ENCODE measurements around the gene ARID4B.
"Not testable (repeated sequence)": the region's sequence is repeated elsewhere in the genome, so short reads cannot be mapped to it uniquely, and the experiment has no call there.

Gene ARID4B

DNA sequence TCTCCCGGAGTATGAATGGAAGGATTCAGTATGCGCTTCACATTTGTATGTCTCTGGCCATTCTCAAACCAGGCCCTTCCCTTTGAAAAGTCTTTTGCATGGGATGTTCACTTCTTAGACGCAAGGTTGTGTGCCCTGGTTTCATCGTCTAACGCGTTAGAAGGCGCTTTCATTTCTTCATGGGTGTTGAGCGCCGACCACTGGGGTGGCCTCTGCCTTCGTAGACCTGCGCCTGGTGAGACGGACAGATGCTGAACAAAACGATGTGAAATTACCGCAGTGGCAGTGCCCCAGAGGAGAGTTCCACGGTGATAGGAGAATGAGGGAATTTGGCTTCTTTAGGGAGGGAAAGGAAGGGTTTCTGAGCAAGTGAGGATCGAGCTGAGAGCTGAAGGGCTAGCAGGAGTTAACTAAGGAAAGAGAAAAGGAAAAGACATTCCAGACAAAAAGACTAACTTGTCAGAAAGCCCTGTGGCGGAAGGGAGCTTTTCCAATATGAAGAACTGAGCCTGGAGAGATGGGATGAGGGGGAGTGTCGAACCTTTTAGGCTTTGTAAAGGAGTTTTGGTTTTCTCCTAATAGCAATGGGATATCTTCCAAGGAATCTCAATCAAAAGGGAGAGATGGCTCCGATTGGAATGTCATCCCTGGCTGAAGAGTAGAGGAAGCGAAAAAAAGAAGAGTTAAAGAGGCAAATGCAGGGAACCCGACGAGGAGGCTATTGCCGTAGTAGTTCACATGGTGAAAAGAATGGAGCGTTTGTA, 1.3 kb upstream of the ARID4B start:
- DNase-seq = peak in 1 of 2 donors; percentile 69

DNA sequence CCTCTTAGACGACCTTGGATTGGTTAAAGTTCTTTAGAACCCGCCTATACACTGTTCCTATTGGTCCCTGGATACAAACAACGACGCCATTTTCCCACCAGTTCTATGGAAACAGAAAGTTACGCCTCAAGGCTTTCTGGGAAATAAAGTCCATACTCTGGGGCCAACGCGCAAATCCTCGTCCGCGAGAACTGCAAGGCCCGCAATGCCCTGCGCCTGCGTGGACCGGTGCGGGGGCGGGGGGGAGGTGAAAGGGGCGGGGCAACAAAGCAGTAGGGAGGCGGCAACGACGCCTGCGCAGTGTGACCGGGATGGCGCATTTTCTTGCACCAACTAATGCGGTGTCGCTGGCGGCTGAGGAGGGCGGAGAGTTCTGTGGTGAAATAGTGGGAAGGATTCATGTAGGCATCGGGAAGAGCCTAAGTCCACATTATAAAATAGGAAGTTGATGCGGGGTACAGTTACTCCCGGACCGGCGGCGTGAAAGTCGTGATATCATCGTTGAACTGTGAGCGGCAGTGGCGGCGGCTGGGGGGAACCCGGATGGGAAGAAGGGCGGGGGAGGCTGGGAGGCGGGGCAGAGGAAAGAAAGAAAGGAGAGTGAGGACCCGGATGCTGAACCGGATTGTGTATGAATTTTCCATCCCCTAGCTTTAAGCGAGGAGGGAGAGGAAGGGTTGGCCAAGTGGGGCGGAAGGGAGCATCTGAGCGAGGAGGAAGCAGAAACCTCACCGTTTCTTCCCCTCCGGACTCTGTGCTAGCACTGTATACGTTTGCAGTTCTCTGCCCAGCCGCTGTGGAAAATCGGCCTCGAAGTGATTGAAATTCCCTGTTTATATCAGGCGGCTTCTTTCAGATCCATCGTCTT, 526 bp upstream of the ARID4B start, which contains the start of gene GGPS1:
GGPS1 (plus strand) TSS at position 300 of the 868 bp plus-strand sequence. CDS start 6,695 bp downstream, outside the sequence.
- DNase-seq = peak; percentile 97 to 99

DNA sequence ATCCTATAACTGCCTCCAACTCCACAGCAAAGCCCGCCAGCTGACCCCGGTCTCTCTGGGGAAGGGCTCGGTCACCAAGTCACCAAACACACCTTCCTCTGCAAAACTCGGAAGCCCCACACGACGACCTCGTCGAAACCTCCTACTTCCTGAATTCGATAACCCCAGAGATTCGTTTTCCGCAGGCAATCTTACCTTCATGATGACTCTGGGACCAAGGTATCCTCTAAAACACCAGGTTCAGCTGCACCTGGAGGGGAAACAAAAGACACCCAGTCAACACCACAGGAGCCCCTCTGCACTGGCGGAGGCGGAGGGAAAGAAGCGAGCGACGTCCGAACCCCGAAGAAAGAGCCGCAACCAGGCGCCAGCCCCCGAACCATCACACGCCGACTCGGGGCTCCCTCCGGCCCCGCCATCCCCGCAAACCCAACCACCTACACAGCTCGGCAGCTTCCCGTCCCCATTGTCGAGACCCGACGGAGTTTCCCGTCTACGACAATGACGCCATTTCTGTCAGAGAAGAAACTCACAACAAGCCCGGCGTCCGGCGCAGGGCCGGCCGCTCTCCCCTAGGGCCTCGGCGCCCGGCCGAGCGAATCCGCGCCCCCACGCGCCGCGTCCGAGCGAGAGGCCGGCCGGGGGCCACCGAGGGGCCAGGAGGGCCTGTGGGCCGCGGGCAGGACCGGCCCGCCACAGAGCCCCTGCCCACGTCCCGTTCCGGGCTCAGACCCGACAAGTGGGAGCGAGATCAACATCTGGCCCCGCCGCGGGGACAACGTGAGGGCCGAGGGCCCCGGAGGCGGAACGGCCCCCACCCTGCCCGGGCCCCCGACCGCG, 1.0 kb downstream of the ARID4B start:
- peak; percentile 8 to 47 for DNase-seq

DNA sequence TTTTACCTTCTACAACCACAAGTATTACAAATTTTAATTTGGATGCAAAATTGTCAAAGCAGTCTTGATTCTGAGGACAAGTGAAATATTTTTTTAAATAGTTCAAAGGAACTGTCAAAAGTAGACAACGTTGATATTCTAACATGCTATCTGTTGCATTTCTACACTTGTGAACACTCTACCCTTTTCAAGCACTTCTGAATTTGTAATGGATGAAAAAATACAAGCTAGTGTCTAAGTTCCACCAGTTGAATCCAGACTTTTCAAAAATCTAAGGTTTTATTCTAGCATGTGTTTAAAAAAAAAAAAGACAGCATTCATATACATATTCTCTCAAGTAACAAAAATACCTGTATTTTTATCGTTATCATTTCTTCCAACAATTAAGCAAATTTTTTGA, 2.1 kb downstream of the ARID4B start:
- DNase-seq = no peak

DNA sequence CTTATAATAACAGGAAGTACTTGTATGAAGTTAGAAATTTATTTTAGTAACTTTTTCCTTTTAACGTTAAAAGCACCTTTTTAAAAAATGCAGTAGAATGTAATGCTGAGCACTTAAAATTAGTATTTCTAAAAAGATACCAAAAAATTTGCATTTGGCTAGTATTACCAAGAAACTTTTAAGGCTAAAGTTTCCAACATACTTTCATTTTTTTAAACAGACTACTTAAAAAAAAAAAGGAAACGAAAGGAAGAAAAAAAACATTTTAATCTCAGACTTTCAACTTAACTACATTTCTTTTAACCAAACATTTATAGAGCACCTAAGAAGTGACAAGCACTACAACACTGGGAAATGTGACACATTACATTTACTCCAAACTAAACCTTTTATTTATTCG, 2.8 kb downstream of the ARID4B start:
- no peak for DNase-seq

DNA sequence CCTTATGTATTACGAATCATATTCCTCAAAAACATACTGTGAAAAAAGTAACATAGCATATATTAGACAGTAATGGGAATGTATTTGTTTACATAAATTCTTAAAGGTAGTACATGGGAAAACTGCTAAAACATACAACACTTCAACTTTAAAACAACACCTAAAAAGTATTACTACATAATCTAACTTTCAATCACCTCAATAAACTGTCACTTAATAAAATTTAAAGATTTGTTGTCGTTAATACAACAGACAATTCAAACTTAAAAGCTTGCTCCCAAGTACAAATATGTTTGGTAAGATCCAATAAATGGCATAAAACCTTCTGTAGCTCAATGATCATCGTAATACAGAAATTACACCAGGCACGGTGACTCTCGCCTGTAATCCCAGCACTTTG, 3.7 kb downstream of the ARID4B start:
- no peak for DNase-seq

DNA sequence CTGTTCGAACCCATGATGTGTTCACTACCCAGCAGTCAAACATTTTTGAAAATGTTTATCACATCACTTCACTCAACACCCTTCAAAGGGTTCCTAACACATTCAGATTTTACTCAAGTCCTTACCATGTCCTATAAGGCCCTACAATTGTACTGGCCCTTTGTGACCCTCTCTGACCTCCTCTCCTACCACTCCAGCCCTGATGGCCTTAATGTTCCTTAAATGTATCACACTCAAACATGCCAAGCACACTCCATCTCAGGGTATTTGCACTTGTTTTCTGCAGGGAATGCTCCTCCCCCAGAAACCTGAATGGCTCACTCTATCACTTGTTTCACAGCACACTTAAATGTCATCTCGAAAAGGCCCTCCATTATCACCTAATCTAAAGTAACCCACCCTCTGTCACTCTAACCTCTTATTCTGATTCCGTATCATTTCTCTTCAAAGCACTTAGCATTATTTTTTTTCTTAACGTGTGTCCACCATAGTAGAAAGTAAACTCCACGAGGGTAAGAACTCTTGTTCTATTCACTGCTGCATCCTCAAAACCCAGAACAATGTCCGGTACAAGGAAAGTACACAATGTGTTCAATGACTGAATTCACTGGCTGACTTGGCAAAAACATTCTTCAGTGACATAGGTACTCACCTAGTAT, 7.3 kb downstream of the ARID4B start:
- no peak for DNase-seq

DNA sequence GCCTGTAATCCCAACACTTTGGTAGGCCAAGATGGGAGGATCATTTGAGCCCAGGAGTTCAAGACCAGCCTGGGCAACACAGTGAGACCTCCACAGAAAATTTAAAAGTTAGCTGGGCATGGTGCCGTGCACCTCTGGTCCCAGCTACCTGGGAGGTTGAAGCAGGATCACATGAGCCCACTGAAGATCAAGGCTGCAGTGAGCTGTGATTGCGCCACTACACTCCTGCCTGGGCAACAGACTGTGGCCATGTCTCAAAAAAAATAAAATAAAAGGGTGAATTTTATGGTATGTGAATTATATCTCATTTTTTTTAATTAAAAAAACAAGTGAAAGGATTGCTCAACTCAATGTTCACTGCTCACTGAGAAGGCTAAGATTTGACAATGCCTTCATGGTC, 8.7 kb downstream of the ARID4B start:
- no peak for DNase-seq

DNA sequence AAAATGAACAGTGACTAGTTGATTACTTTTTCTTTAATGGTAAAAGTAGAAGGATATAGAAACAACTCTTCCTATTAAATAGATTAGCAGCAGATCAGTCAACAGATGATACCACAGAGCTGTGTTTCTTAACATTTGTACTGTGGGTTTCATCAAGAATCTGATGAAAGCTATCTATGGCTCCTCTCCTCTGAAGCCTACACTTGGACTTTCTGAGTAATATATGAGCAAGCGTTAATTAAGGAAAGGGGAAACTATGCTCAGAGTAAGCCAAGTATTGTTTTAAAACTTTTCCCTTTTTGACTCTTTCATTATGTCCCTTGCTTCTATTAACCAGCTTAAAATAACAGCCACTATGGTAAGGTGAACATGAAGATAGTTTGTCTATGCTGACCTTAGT, 10.8 kb downstream of the ARID4B start:
- DNase-seq = peak in 1 of 2 donors; percentile 6

DNA sequence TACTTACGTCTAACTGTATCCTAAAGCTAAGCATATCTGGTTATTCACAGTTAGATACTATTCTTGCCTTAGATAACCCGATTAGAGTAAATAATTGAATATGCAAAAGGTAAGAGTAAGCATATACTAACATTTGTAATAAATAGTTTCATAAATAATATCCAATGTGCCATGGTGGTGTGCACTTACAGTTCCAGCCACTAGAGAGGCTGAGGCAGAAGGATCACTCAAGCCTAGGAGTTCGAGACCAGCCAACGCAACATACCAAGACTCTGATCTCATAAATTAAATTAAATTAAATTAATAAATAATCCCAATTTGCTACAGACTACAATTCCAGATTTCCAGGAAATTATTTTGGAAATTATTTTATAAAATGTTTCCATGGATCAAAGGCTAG, 12.2 kb downstream of the ARID4B start:
- no peak for DNase-seq

DNA sequence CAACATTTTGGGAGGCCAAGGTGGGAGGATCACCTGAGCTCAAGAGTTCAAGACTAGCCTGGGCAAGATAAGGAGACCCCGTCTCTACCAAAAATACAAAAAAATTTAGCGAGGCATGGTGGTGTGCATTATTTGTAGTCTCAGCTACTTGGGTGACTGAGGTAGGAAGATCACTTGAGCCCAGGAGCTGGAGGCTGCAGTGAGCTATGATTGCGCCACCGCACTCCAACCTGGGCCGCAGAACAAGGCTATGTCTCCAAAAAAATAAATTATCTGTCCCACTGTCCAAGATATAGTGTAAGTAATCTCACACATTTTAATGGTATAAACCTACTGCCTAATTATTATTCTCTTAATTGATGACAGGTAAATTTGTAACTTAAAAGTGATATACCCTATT, 12.8 kb downstream of the ARID4B start:
- no peak for DNase-seq

DNA sequence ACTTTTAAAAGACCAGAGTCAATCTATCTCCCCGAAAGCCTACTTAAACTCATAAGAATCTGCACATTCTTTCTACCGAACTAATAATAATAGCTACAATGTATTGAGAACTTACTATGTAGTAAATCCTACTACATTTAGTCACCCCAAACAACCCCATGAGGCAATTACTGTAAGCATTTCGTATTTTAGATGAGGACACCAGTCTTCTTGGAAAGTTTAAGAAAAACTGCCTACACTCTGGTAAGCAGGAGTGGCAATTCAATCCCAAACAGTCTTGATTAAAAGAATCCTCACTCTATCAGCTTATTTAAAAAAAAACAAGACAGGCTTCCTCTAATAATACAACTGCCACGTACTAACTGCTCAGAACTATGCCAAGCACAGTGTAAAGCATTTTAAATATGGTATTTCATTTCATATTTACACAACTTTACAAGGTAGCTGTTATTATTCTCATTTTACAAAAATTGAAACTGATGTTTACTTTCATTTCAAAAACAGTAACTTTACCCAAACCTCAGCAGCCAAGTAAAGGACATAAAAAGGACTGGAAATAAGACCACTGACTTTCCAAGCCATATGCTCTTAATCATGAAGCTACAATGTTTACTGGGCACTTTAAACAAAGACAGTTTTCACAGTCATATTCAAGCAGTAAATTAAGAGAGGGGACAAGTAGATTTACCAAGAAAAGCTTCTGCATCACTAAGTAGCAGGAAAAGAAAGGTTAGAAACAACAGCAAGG, 13.9 kb downstream of the ARID4B start:
- DNase-seq = no peak

DNA sequence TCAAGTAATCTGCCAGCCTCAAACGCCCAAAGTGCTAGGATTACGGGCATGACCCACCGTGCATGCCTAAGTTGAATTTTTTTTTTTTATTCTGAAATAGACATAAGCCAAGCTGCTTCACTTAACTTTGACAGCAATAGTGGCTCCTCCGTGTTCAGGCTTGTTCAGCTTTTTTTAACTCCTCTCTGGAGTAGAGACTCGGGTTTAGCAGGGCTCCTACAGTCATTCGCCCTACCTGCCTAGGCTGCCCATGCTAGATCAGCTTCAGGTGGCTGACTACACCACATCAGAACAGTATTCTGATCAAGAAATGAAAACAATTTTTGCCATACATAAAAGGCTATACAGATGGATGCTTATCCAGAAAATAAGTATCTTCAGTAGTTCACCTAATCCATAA, 14.7 kb downstream of the ARID4B start:
- no peak for DNase-seq

DNA sequence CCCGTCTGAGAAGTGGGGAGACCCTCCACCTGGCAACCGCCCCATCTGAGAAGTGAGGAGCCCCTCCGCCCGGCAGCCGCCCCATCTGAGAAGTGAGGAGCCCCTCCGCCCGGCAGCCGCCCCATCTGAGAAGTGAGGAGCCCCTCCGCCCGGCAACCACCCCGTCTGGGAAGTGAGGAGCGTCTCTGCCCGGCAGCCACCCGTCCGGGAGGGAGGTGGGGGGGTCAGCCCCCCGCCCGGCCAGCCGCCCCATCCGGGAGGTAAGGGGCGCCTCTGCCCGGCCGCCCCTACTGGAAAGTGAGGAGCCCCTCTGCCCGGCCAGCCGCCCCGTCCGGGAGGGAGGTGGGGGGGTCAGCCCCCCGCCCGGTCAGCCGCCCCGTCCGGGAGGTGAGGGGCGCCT, 18.8 kb downstream of the ARID4B start:
- DNase-seq = not testable (repeated sequence)

DNA sequence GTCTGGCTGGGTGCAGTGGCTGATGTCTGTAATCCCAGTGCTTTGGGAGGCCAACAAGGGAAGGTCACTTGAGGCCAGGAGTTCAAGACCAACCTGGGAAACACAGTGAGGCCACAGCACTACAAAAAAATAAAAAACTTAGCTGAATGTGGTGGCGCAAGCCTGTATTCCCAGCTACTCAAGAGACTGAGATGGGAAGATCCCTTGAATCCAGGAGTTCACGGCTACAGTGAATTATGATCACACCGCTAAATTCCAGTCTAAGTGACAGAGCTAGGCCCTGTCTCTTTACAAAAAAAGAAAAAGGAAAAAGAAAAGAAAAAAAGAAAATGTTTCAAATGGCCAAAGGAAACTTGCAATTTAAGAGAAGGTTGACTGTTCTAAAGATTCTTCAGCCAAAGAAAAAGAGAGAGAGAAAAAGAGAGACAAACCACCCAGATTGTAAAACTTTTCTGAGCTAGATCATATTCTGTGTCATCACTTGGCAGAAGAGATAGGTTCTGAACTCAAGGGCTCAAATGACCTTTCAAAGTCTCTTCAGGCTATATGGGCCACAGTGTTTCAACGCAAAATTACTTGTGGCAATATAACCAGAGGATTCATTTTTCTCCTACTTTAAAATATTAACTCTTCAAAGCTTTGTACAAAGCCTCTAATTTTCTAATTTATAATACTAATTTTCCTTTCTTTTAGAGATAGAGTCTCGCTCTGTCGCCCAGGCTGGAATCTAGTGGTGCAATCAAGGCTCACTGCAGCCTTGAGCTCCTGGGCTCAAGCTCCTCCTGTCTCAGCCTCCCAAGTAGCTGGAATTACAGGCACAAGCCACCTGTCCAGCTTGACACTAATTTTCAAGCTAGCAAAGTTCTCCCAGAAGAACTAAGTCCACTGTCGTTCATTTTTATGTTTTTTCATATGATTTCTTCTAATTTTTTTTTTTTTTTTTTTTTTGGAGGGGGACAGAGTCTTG, 20.5 kb downstream of the ARID4B start:
- no peak for DNase-seq

DNA sequence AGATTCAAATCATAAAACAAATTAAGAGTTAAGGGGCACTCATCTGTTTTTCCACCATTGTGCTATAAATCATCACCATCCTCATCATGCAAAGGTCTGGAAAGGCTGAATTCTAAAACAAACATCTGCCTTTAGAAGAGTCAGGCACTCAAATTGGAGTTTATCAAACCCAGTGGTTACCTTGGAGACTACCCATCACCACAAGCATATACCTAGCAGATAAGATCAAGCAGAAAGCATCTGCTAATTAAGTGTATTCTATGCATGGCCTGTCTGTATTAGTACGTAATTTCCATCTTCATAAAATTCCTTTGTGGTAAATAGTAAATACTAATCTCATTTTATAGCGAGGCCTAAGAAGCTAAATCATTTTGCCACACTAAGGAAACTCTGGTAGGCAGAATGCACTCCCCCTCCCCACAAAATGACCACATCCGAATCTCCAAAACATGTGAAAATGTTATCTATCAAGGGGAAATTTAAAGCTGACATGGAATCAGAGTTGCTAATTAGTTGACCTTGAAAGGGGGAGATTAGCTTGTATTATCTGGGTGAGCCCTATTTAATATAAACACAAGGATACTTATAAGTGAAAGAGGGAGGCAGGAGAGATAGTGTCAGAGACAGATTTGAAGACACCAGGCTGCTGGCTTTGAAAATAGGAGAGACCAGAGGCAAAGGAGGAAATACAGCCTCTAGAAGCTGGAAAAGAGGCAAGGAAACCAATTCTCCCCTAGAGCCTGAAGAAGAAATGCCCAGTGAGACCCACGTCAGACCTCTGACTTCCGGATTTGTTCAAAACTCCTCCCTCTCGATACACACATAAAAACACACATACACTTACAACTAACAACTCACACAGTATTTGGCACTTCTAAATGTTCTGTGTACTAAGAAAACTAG, 23.2 kb downstream of the ARID4B start:
- no peak for DNase-seq

DNA sequence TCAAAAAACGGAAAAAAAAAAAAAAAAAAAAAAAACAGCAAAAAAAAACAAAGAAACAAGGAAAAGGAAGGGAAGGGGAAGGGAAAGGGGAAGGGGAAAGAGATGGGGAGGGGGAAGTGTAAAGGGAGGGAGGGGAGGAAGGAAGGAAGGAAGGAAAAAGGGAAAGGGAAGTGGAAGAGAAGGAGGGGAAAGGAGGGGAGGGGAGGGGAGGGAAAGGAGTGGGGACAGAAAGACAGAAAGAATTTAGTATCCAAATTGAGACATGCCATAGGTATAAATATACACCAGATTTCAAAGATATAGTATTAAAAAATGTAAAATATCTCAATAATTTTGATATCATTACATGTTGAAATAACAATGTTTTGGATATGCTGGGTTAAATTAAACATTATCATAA, 25.8 kb downstream of the ARID4B start:
- DNase-seq = no peak

DNA sequence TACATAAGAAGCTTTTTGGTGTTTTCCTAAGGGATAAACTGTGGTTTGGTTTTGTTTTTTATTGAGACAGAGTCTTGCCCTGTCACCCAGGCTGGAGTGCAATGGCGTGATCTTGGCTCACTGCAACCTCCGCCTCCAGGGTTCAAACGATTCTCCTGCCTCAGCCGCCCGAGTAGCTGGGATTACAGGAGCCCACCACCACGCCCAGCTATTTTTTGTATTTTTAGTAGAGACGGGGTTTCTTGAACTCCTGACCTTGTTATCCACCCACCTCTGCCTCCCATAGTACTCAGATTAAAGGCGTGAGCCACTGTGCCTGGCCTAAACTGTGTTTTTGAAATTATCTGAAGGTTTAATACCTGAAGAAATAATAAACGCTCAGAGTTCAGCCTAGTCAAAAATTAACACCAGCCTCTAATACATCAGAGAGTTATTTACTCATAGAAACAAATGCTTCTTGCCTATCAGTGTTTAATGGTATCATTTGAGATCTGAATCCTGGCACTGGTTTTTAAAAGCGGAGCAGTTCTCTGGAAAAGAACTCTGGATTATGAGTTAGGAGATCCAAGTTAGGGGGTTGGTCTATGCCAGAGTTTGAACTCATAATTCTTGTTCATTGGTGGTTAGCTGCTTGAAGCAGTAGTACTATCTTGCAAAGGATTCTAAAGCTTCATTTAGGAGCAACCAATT, 28.7 kb downstream of the ARID4B start:
- no peak for DNase-seq

DNA sequence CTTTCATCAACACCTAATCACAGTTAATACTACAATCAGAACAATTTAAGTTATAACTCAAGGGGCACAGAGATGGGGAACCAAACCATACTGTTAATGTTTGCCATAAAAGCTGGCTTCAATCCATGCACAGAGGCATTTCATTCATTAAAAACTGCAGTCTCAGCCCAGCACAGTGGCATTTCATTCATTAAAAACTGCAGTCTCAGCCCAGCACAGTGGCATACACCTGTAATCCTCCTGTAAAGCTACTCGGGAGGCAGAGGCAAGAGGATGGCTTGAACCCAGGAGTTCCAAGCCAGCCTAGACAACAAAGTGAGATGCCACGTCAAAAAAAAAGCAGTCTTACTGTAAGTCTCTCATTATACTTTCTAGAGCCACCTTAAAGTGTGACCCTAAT, 29.2 kb downstream of the ARID4B start:
- DNase-seq = no peak
